Large intestine (tissue), 3 donors: ENCODE results near the gene GSG1L. TPM values are rescaled to one million over a fixed set of nuclear protein-coding genes. Genes with fewer than 3 reads are reported as not detected.

Source experiments
- DNase-seq, 2 donors: peaks; one replicate each; pipeline versions ENCODE4 v3.0.0 to v3.0.0-alpha.2; 2013
- H3K27ac ChIP-seq: one replicate; pipeline ENCODE4 v1.5.1; 2013; ENCODE audit warnings: low read length
- H3K27me3 ChIP-seq: 2 replicates; pipeline ENCODE4 v1.6.1; 2013; ENCODE audit warnings: low read length; ENCODE audit not compliant: control insufficient read depth, insufficient read depth
- H3K36me3 ChIP-seq: 2 replicates; pipeline ENCODE4 v1.6.1; 2013; ENCODE audit warnings: low read length; ENCODE audit not compliant: control insufficient read depth, insufficient read depth
- H3K4me1 ChIP-seq: one replicate; pipeline ENCODE4 v1.6.1; 2013; ENCODE audit warnings: low read length; ENCODE audit not compliant: control insufficient read depth, insufficient read depth
- H3K4me3 ChIP-seq: one replicate; pipeline ENCODE4 v1.5.1; 2013; ENCODE audit warnings: low read length
- H3K9me3 ChIP-seq: one replicate; pipeline ENCODE4 v1.6.1; 2013; ENCODE audit warnings: mild to moderate bottlenecking, low read depth, low read length, moderate library complexity; ENCODE audit not compliant: control insufficient read depth
- WGBS: methylation state at CpG from one replicate; pipeline ENCODE4 v1.1.5; 2013; ENCODE audit warnings: low lambda C conversion rate; ENCODE audit not compliant: insufficient coverage; 5-methylcytosine and 5-hydroxymethylcytosine counted together
- polyA plus RNA-seq: library from polyadenylated mRNA; unstranded; fragments of 120-200 nt; gene quantifications from one replicate; pipeline ENCODE4 v1.2.1, GENCODE V29; 2013

Gene GSG1L
- polyA plus RNA-seq, 1 donor, result 1.2 TPM

- Histone ChIP-seq H3K4me3 (no peak overlapping the region), H3K9me3 (no peaks in the 10 kb centered on the region), H3K27me3 (no peaks in the 10 kb centered on the region), H3K36me3 (no peaks in the 10 kb centered on the region), H3K27ac (no peak overlapping the region), H3K4me1 (no peaks in the 10 kb centered on the region)
- WGBS, result no CpG with 5 or more reads among the region's 9 CpGs
- DNase-seq, result no peak
These were observed 137.9 kb downstream of the GSG1L start for GRCh38 chr16:27925612-27926011.

- H3K27ac ChIP-seq, result no peak overlapping the region
- H3K36me3 ChIP-seq, result no peaks in the 10 kb centered on the region
- no peaks in the 10 kb centered on the region for H3K9me3 ChIP-seq
- H3K27me3 ChIP-seq, result no peaks in the 10 kb centered on the region
- H3K4me3 ChIP-seq, result no peak overlapping the region
- 100% methylated on average over 1 of the region's 4 CpGs for WGBS
- no peak for DNase-seq
- H3K4me1 ChIP-seq, result no peaks in the 10 kb centered on the region
These were observed 138.9 kb downstream of the GSG1L start for GRCh38 chr16:27924411-27925118.

GRCh38 chr16:27923751-27924150 lies 139.8 kb downstream of the GSG1L start:
- Histone ChIP-seq H3K27ac (no peak overlapping the region), H3K9me3 (no peaks in the 10 kb centered on the region), H3K36me3 (no peaks in the 10 kb centered on the region), H3K27me3 (no peaks in the 10 kb centered on the region), H3K4me1 (no peaks in the 10 kb centered on the region), H3K4me3 (no peak overlapping the region)
- 100% methylated on average over 1 of the region's 1 CpG for WGBS
- DNase-seq, result no peak

GRCh38 chr16:27922433-27922832 lies 141.1 kb downstream of the GSG1L start:
- no CpG with 5 or more reads among the region's 6 CpGs for WGBS
- H3K27me3 ChIP-seq, result no peaks in the 10 kb centered on the region
- DNase-seq, result no peak

GRCh38 chr16:27921134-27921533 lies 142.4 kb downstream of the GSG1L start:
- Histone ChIP-seq H3K27ac (no peak overlapping the region), H3K27me3 (no peaks in the 10 kb centered on the region), H3K4me1 (no peaks in the 10 kb centered on the region), H3K4me3 (no peak overlapping the region), H3K9me3 (no peaks in the 10 kb centered on the region), H3K36me3 (no peaks in the 10 kb centered on the region)
- no CpG with 5 or more reads among the region's 4 CpGs for WGBS
- no peak for DNase-seq

More at GRCh38 chr16:27922433-27922832, 141.1 kb downstream of the GSG1L start:
- H3K4me3 ChIP-seq, result no peak overlapping the region
- H3K36me3 ChIP-seq, result no peaks in the 10 kb centered on the region
- no peak overlapping the region for H3K27ac ChIP-seq
- no peaks in the 10 kb centered on the region for H3K4me1 ChIP-seq
- no peaks in the 10 kb centered on the region for H3K9me3 ChIP-seq

- DNase-seq, result no peak
- no CpG with 5 or more reads among the region's 11 CpGs for WGBS
These were observed 143.1 kb downstream of the GSG1L start for GRCh38 chr16:27920391-27920891.

GRCh38 chr16:27918755-27919154 lies 144.8 kb downstream of the GSG1L start:
- no CpG with 5 or more reads among the region's 5 CpGs for WGBS
- Histone ChIP-seq H3K9me3 (no peaks in the 10 kb centered on the region), H3K36me3 (no peaks in the 10 kb centered on the region), H3K4me1 (no peaks in the 10 kb centered on the region), H3K27me3 (no peaks in the 10 kb centered on the region), H3K4me3 (no peak overlapping the region), H3K27ac (no peak overlapping the region)
- DNase-seq, result no peak

More at GRCh38 chr16:27920391-27920891, 143.1 kb downstream of the GSG1L start:
- Histone ChIP-seq H3K27me3 (no peaks in the 10 kb centered on the region), H3K9me3 (no peaks in the 10 kb centered on the region), H3K4me1 (no peaks in the 10 kb centered on the region), H3K4me3 (no peak overlapping the region), H3K27ac (no peak overlapping the region), H3K36me3 (no peaks in the 10 kb centered on the region)

- no CpG with 5 or more reads among the region's 1 CpG for WGBS
- H3K27me3 ChIP-seq, result no peaks in the 10 kb centered on the region
- H3K4me3 ChIP-seq, result no peak overlapping the region
These were observed 145.6 kb downstream of the GSG1L start for GRCh38 chr16:27917949-27918348.

GRCh38 chr16:27911486-27911885 lies 152.0 kb downstream of the GSG1L start:
- no peak overlapping the region for H3K27ac ChIP-seq
- H3K4me1 ChIP-seq, result no peaks in the 10 kb centered on the region
- no peaks in the 10 kb centered on the region for H3K9me3 ChIP-seq
- no peak overlapping the region for H3K4me3 ChIP-seq
- no peaks in the 10 kb centered on the region for H3K36me3 ChIP-seq
- WGBS, result 54% methylated on average over 2 of the region's 2 CpGs
- no peak for DNase-seq
- no peaks in the 10 kb centered on the region for H3K27me3 ChIP-seq

More at GRCh38 chr16:27917949-27918348, 145.6 kb downstream of the GSG1L start:
- H3K9me3 ChIP-seq, result no peaks in the 10 kb centered on the region
- H3K27ac ChIP-seq, result no peak overlapping the region
- no peaks in the 10 kb centered on the region for H3K4me1 ChIP-seq
- H3K36me3 ChIP-seq, result no peaks in the 10 kb centered on the region
- DNase-seq, result no peak

GRCh38 chr16:27907457-27907972 lies 156.0 kb downstream of the GSG1L start:
- Histone ChIP-seq H3K27me3 (no peaks in the 10 kb centered on the region), H3K27ac (no peak overlapping the region), H3K4me1 (no peaks in the 10 kb centered on the region), H3K9me3 (no peaks in the 10 kb centered on the region), H3K4me3 (no peak overlapping the region), H3K36me3 (no peaks in the 10 kb centered on the region)
- DNase-seq, result no peak
- WGBS, result no CpG with 5 or more reads among the region's 1 CpG

- no peaks in the 10 kb centered on the region for H3K27me3 ChIP-seq
- no peak overlapping the region for H3K27ac ChIP-seq
- H3K4me3 ChIP-seq, result no peak overlapping the region
- DNase-seq, result no peak
- no peaks in the 10 kb centered on the region for H3K36me3 ChIP-seq
- no peaks in the 10 kb centered on the region for H3K4me1 ChIP-seq
- H3K9me3 ChIP-seq, result no peaks in the 10 kb centered on the region
- WGBS, result no CpG with 5 or more reads among the region's 3 CpGs
These were observed 156.6 kb downstream of the GSG1L start for GRCh38 chr16:27906883-27907282.
